HL-60/S4 (cell line): Measurements from ENCODE around the gene DSCAML1.

Experiments used
- in situ Hi-C: fragments of 300-500 bp; cut with MboI; formaldehyde crosslinking; loops from 2 replicates; pipeline ENCODE4 v1.14.3; 2022; ENCODE audit warnings: low sequenced_read_pairs

DSCAML1 gene

GRCh38 chr11:117440258-117440657 is 356.8 kb downstream of the DSCAML1 start:
- in situ Hi-C loops = no loop called here

- in situ Hi-C loops = no loop called here
Measured at GRCh38 chr11:117439256-117439655, 357.8 kb downstream of the DSCAML1 start.

- in situ Hi-C loops = no loop called here
Measured at GRCh38 chr11:117438371-117439000, 358.5 kb downstream of the DSCAML1 start.

GRCh38 chr11:117437791-117438130 is 359.3 kb downstream of the DSCAML1 start:
- in situ Hi-C loops = no loop called here

- in situ Hi-C loops = no loop called here
Measured at GRCh38 chr11:117437041-117437790, 359.8 kb downstream of the DSCAML1 start.

GRCh38 chr11:117435326-117435725 is 361.7 kb downstream of the DSCAML1 start:
- in situ Hi-C loops = no loop called here

- in situ Hi-C loops = no loop called here
Measured at GRCh38 chr11:117434481-117434880, 362.5 kb downstream of the DSCAML1 start.

GRCh38 chr11:117433717-117434116 is 363.3 kb downstream of the DSCAML1 start:
- in situ Hi-C loops = no loop called here

GRCh38 chr11:117431436-117431835 is 365.6 kb downstream of the DSCAML1 start:
- in situ Hi-C loops = no loop called here

GRCh38 chr11:117430293-117430955 is 366.6 kb downstream of the DSCAML1 start:
- in situ Hi-C loops = no loop called here

GRCh38 chr11:117428856-117429229 is 368.2 kb downstream of the DSCAML1 start:
- in situ Hi-C loops = no loop called here

GRCh38 chr11:117428186-117428855 is 368.7 kb downstream of the DSCAML1 start:
- in situ Hi-C loops = no loop called here

- in situ Hi-C loops = no loop called here
Measured at GRCh38 chr11:117427356-117427874, 369.6 kb downstream of the DSCAML1 start.

GRCh38 chr11:117426941-117427340 is 370.1 kb downstream of the DSCAML1 start:
- in situ Hi-C loops = no loop called here

- in situ Hi-C loops = no loop called here
Measured at GRCh38 chr11:117426297-117426685, 370.7 kb downstream of the DSCAML1 start.

GRCh38 chr11:117425679-117426296 is 371.2 kb downstream of the DSCAML1 start:
- in situ Hi-C loops = no loop called here

- in situ Hi-C loops = no loop called here
Measured at GRCh38 chr11:117424781-117425180, 372.2 kb downstream of the DSCAML1 start.

- in situ Hi-C loops = no loop called here
Measured at GRCh38 chr11:117423046-117423575, 373.9 kb downstream of the DSCAML1 start.

- in situ Hi-C loops = no loop called here
Measured at GRCh38 chr11:117421476-117421875, 375.5 kb downstream of the DSCAML1 start.

- in situ Hi-C loops = no loop called here
Measured at GRCh38 chr11:117421041-117421440, 376.0 kb downstream of the DSCAML1 start.

GRCh38 chr11:117420598-117420997 is 376.4 kb downstream of the DSCAML1 start:
- in situ Hi-C loops = no loop called here
